Panc1 (cell line): Measurements from ENCODE around the gene NEURL2. TPM values are rescaled to one million over a fixed set of nuclear protein-coding genes. Genes with fewer than 3 reads are reported as not detected.
"Not testable (repeated sequence)": the region's sequence is repeated elsewhere in the genome, so short reads cannot be mapped to it uniquely, and the experiment has no call there.

Experiments used
- ATAC-seq: fragments of 200-7000 bp; cut with Tn5 transposase; 2 replicates; pipeline ENCODE4 v1.9.1; 2020; ENCODE audit warnings: mild to moderate bottlenecking, moderate library complexity
- BruUV-seq: library from RNA; stranded (reverse); fragments of 400-500 nt; replicated peaks from 2 replicates; lab custom pipeline; 2021; lab: Mats Ljungman, UMichigan
- CTCF ChIA-PET: fragments of 300-600 bp; sonication (Branson Sonifier 250); formaldehyde crosslinking; loops from one replicate; lab custom pipeline; 2022; ENCODE audit warnings: antibody characterized with exemption; lab: Charles Lee
- POLR2A ChIA-PET: fragments of 300-600 bp; sonication (Branson Sonifier 250); formaldehyde crosslinking; loops from one replicate; lab custom pipeline; 2022; ENCODE audit warnings: antibody characterized with exemption; lab: Charles Lee
- DNase-seq: peaks from one replicate; pipeline ENCODE4 v3.0.0-alpha.2; 2010; ENCODE audit warnings: low read depth, low spot score
- H3K27ac ChIP-seq: 2 replicates; pipeline ENCODE4 v1.5.1; 2011; ENCODE audit warnings: mild to moderate bottlenecking, low read length, inconsistent platforms
- H3K27me3 ChIP-seq: fragments of 200-500 bp; sonication (Bioruptor generic); 2 replicates; pipeline ENCODE4 v1.6.0; 2014; ENCODE audit warnings: low read length, inconsistent platforms; ENCODE audit not compliant: control insufficient read depth, insufficient read depth
- H3K36me3 ChIP-seq: fragments of 200-500 bp; sonication (Bioruptor generic); 2 replicates; pipeline ENCODE4 v1.5.1; 2014; ENCODE audit warnings: inconsistent platforms, mild to moderate bottlenecking, low read length, moderate library complexity; ENCODE audit not compliant: control insufficient read depth, insufficient read depth
- H3K4me1 ChIP-seq: 2 replicates; pipeline ENCODE4 v1.5.1; 2011; ENCODE audit warnings: inconsistent platforms, mild to moderate bottlenecking, low read length, moderate library complexity; ENCODE audit not compliant: control insufficient read depth, insufficient read depth
- H3K4me3 ChIP-seq, 2 experiments: 2 replicates each; pipeline ENCODE4 v1.5.1; 2011 to 2012; ENCODE audit warnings: low read depth in 2 of 2, low read length in 2 of 2, mild to moderate bottlenecking in 2 of 2, inconsistent platforms in 1 of 2, moderate library complexity in 1 of 2
- H3K9me3 ChIP-seq: fragments of 200-500 bp; sonication (Bioruptor generic); 2 replicates; pipeline ENCODE4 v1.5.1; 2014; ENCODE audit warnings: low read depth, mild to moderate bottlenecking, inconsistent platforms, low read length, moderate library complexity; ENCODE audit not compliant: control insufficient read depth, insufficient read depth
- CTCF ChIP-seq: fragments of 450-650 bp; IDR thresholded peaks from 2 replicates; pipeline ENCODE4 v1.5.1; 2017; ENCODE audit warnings: mild to moderate bottlenecking
- POLR2AphosphoS5 ChIP-seq: IDR thresholded peaks from 2 replicates; pipeline ENCODE4 v1.6.1; 2012; ENCODE audit warnings: mild to moderate bottlenecking, low read depth, low read length, moderate library complexity
- REST ChIP-seq, 2 experiments: IDR thresholded peaks; 2 replicates each; pipeline ENCODE4 v1.6.1; 2011 to 2012; ENCODE audit warnings: low read depth in 2 of 2, control low read depth in 1 of 2, low read length in 1 of 2, mild to moderate bottlenecking in 1 of 2, moderate library complexity in 1 of 2; ENCODE audit not compliant: insufficient read depth in 1 of 2
- SIN3A ChIP-seq: IDR thresholded peaks from 2 replicates; pipeline ENCODE4 v1.6.1; 2012; ENCODE audit warnings: low read depth, mild to moderate bottlenecking, low read length, moderate library complexity, borderline replicate concordance; ENCODE audit not compliant: insufficient read depth
- TCF7L2 ChIP-seq: IDR thresholded peaks from 2 replicates; pipeline ENCODE4 v1.6.1; 2011; ENCODE audit warnings: mild to moderate bottlenecking, low read depth, low read length, inconsistent platforms
- in situ Hi-C: cut with HindIII; loops from 2 replicates; pipeline ENCODE4 v1.10.0; 2016; ENCODE audit warnings: low sequenced_read_pairs, low pct_unique_long_range_greater_than_20kb
- intact Hi-C: fragments of 100-400 bp; cut with micrococcal nuclease; formaldehyde crosslinking; loops from one replicate; pipeline ENCODE4 v1.10.0; 2022; ENCODE audit not compliant: unreplicated experiment
- total RNA-seq: library from RNA; stranded (reverse); gene quantifications from one replicate; pipeline ENCODE4 v1.2.1, GENCODE V29; 2021; ENCODE audit not compliant: unreplicated experiment

NEURL2 gene
- total RNA-seq, 1 experiment from 2014 or later = 3.0 TPM

- no peak overlapping the region for H3K4me3 ChIP-seq
- H3K27me3 ChIP-seq = no peaks in the 10 kb centered on the region
- TF ChIP-seq SIN3A (no peak), REST (IDR thresholded peaks at IDR 0.05; ENCODE audit: insufficient read depth in 1 of 2, low read depth in 2 of 2, low read length in 1 of 2) (no peak), CTCF (no peak), TCF7L2 (no peak), POLR2AphosphoS5 (no peak)
- in situ Hi-C loops (no loop called here), intact Hi-C loops (no loop called here)
- no TSS peak for BruUV-seq
- DNase-seq (no peak), ATAC-seq (no peak)
- POLR2A ChIA-PET = interaction anchor here (0.5 kb wide), 1 partner anchor 55 kb away, joined by 4 read pairs; no protein-coding TSS in a partner anchor
- no peaks in the 10 kb centered on the region for H3K9me3 ChIP-seq
- no peaks in the 10 kb centered on the region for H3K36me3 ChIP-seq
- no peak overlapping the region for H3K27ac ChIP-seq
- CTCF ChIA-PET = no interaction called here
- no peaks in the 10 kb centered on the region for H3K4me1 ChIP-seq
These were observed 16.4 kb downstream of the NEURL2 start for GRCh38 chr20:45874576-45874975.

- POLR2A ChIA-PET, DNase-seq, ATAC-seq, H3K4me1 ChIP-seq, H3K27me3 ChIP-seq, CTCF ChIA-PET, H3K27ac ChIP-seq, in situ Hi-C loops, H3K9me3 ChIP-seq, H3K36me3 ChIP-seq, BruUV-seq, intact Hi-C loops, H3K4me3 ChIP-seq: not testable (repeated sequence)
These were observed 16.9 kb downstream of the NEURL2 start for GRCh38 chr20:45874104-45874481.

- Histone ChIP-seq H3K36me3 (no peaks in the 10 kb centered on the region), H3K4me1 (no peaks in the 10 kb centered on the region), H3K27ac (no peak overlapping the region), H3K27me3 (no peaks in the 10 kb centered on the region), H3K4me3 (no peak overlapping the region), H3K9me3 (no peaks in the 10 kb centered on the region)
- no peak for TF ChIP-seq SIN3A
- no peak for TF ChIP-seq POLR2AphosphoS5
- no peak for TF ChIP-seq REST (IDR thresholded peaks at IDR 0.05; ENCODE audit: insufficient read depth in 1 of 2, low read depth in 2 of 2, low read length in 1 of 2)
- TF ChIP-seq TCF7L2 = no peak
- TF ChIP-seq CTCF = no peak
- no peak for DNase-seq
- ChIA-PET CTCF (no interaction called here), POLR2A (no interaction called here)
- no peak for ATAC-seq
- BruUV-seq = no TSS peak
- in situ Hi-C loops (no loop called here), intact Hi-C loops (no loop called here)
These were observed 17.5 kb downstream of the NEURL2 start for GRCh38 chr20:45873409-45874103.
